Activated naive CD4-positive, alpha-beta T cell treated with anti-CD3 and anti-CD28 coated beads, Interleukin-2, amount 50 U/mL, for 16 hours (primary cell): ENCODE measurements around the gene FAM186B.
"Not testable (repeated sequence)": the region's sequence is repeated elsewhere in the genome, so short reads cannot be mapped to it uniquely, and the experiment has no call there.

Experiments used
- DNase-seq: peaks from one replicate; pipeline ENCODE4 v3.0.0-alpha.2; 2020

Gene FAM186B

GRCh38 chr12:49605539-49605938 is at the start of gene FAM186B:
TSS of gene FAM186B (minus strand) at chr12:49605639. CDS start at chr12:49605477, 162 bp downstream.
- not testable (repeated sequence) for DNase-seq

GRCh38 chr12:49654715-49655114 is 49.3 kb upstream of the FAM186B start:
- DNase-seq: no peak

GRCh38 chr12:49652921-49653520 is 47.6 kb upstream of the FAM186B start:
- DNase-seq: no peak

- DNase-seq: no peak
These were observed 46.4 kb upstream of the FAM186B start for GRCh38 chr12:49651855-49652254.

GRCh38 chr12:49649892-49650291 is 44.5 kb upstream of the FAM186B start:
- no peak for DNase-seq

GRCh38 chr12:49649445-49649844 is 44.0 kb upstream of the FAM186B start:
- DNase-seq: no peak

GRCh38 chr12:49648712-49649003 is 43.2 kb upstream of the FAM186B start:
- DNase-seq: no peak

GRCh38 chr12:49647827-49648711 is 42.6 kb upstream of the FAM186B start:
- DNase-seq: no peak

GRCh38 chr12:49646871-49647654 is 41.6 kb upstream of the FAM186B start:
- DNase-seq: no peak

- no peak for DNase-seq
These were observed 40.9 kb upstream of the FAM186B start for GRCh38 chr12:49646331-49646830.

GRCh38 chr12:49645146-49646039 is 40.0 kb upstream of the FAM186B start:
- DNase-seq: no peak

GRCh38 chr12:49644620-49644994 is 39.2 kb upstream of the FAM186B start:
- peak; percentile 83 for DNase-seq

- no peak for DNase-seq
These were observed 38.7 kb upstream of the FAM186B start for GRCh38 chr12:49643961-49644619.

GRCh38 chr12:49643135-49643534 is 37.7 kb upstream of the FAM186B start:
- no peak for DNase-seq

- DNase-seq: no peak
These were observed 36.9 kb upstream of the FAM186B start for GRCh38 chr12:49642370-49642802.

GRCh38 chr12:49641748-49642369 is 36.4 kb upstream of the FAM186B start:
- no peak for DNase-seq

- DNase-seq: peak; percentile 57
These were observed 31.7 kb upstream of the FAM186B start for GRCh38 chr12:49636979-49637755.

GRCh38 chr12:49636574-49636973 is 31.1 kb upstream of the FAM186B start:
- no peak for DNase-seq

GRCh38 chr12:49635656-49636055 is 30.2 kb upstream of the FAM186B start:
- DNase-seq: no peak

GRCh38 chr12:49635036-49635435 is 29.6 kb upstream of the FAM186B start:
- DNase-seq: no peak
